Caco-2 (cell line): Measurements from ENCODE around the gene NFATC2. TPM values are rescaled to one million over a fixed set of nuclear protein-coding genes. Genes with fewer than 3 reads are reported as not detected.

Experiments
- BruUV-seq: library from RNA; stranded (reverse); fragments of 400-500 nt; replicated peaks from 2 replicates; lab custom pipeline; 2021; lab: Mats Ljungman, UMichigan
- CTCF ChIA-PET: fragments of 300-600 bp; sonication (Branson Sonifier 250); formaldehyde crosslinking; loops from one replicate; lab custom pipeline; 2022; ENCODE audit warnings: antibody characterized with exemption; lab: Charles Lee
- POLR2A ChIA-PET: fragments of 300-600 bp; sonication (Branson Sonifier 250); formaldehyde crosslinking; loops from one replicate; lab custom pipeline; 2022; ENCODE audit warnings: antibody characterized with exemption; lab: Charles Lee
- DNase-seq, 2 experiments: peaks; one replicate each; pipeline versions ENCODE4 v3.0.0 to v3.0.0-alpha.2; 2020 to 2022
- H3K27me3 ChIP-seq: replicated peaks from 2 replicates; pipeline ENCODE4 v1.6.0; 2011; ENCODE audit warnings: low read length; ENCODE audit not compliant: control insufficient read depth, insufficient read depth
- H3K36me3 ChIP-seq: 2 replicates; pipeline ENCODE4 v1.5.1; 2011; ENCODE audit warnings: low read length; ENCODE audit not compliant: control insufficient read depth, insufficient read depth
- H3K4me1 ChIP-seq: fragments of 250-450 bp; sonication (Bioruptor Pico); 2 replicates; pipeline ENCODE4 v1.5.1; 2020; ENCODE audit warnings: mild to moderate bottlenecking
- H3K4me3 ChIP-seq: 2 replicates; pipeline ENCODE4 v1.5.1; 2011; ENCODE audit warnings: low read depth, mild to moderate bottlenecking, control low read depth, low read length
- H3K9me3 ChIP-seq: fragments of 250-450 bp; sonication (Bioruptor Pico); 2 replicates; pipeline ENCODE4 v1.5.1; 2020; ENCODE audit warnings: mild to moderate bottlenecking, moderate library complexity
- H3K27ac Mint-ChIP-seq: one replicate; pipeline ENCODE4 v1.8.0; 2022; ENCODE audit warnings: mixed read lengths; ENCODE audit not compliant: unreplicated experiment
- H3K27me3 Mint-ChIP-seq: one replicate; pipeline ENCODE4 v1.8.0; 2022; ENCODE audit warnings: mixed read lengths; ENCODE audit not compliant: insufficient read depth, unreplicated experiment
- H3K36me3 Mint-ChIP-seq: one replicate; pipeline ENCODE4 v1.8.0; 2022; ENCODE audit warnings: mild to moderate bottlenecking, mixed read lengths; ENCODE audit not compliant: insufficient read depth, unreplicated experiment
- H3K4me1 Mint-ChIP-seq: one replicate; pipeline ENCODE4 v1.8.0; 2022; ENCODE audit warnings: low read depth, mixed read lengths; ENCODE audit not compliant: unreplicated experiment
- H3K4me3 Mint-ChIP-seq: one replicate; pipeline ENCODE4 v1.8.0; 2022; ENCODE audit warnings: mild to moderate bottlenecking, moderate library complexity, mixed read lengths; ENCODE audit not compliant: unreplicated experiment
- H3K9me3 Mint-ChIP-seq: one replicate; pipeline ENCODE4 v1.8.0; 2022; ENCODE audit warnings: mixed read lengths; ENCODE audit not compliant: unreplicated experiment
- CTCF ChIP-seq, 2 experiments: fragments of 200-600 bp in 1 of 2; IDR thresholded peaks; 1 replicate in 1 of 2; 2 replicates in 1 of 2; pipeline versions ENCODE4 v1.5.1 to v1.8.0; 2011 to 2022; ENCODE audit warnings: antibody characterized with exemption in 1 of 2, control low read depth in 1 of 2, inconsistent platforms in 1 of 2, low read depth in 1 of 2, low read length in 1 of 2, mild to moderate bottlenecking in 1 of 2, moderate library complexity in 1 of 2; ENCODE audit not compliant: insufficient read depth in 1 of 2, severe bottlenecking in 1 of 2, unreplicated experiment in 1 of 2
- intact Hi-C: fragments of 100-400 bp; cut with micrococcal nuclease; formaldehyde crosslinking; loops from one replicate; pipeline ENCODE4 v1.10.0; 2022; ENCODE audit not compliant: unreplicated experiment
- total RNA-seq: library from RNA; stranded (reverse); gene quantifications from 2 replicates; pipeline ENCODE4 v1.2.3, GENCODE V29; 2022

Gene NFATC2
- total RNA-seq, 1 experiment from 2014 or later, result 20.8 TPM

GRCh38 chr20:51422514-51423289, 119.8 kb downstream of the NFATC2 start:
- Mint-ChIP-seq H3K27ac (no peak overlapping the region), H3K27me3 (no peaks in the 10 kb centered on the region), H3K4me1 (peaks cover 4% of the 10 kb centered on the region), H3K4me3 (no peak overlapping the region), H3K9me3 (no peaks in the 10 kb centered on the region), H3K36me3 (peaks cover 28% of the 10 kb centered on the region)
- Histone ChIP-seq H3K4me1 (peaks cover 12% of the 10 kb centered on the region), H3K9me3 (0 out of 2 replicates have a peak, but pooled peaks cover 4% of the 10 kb centered on the region), H3K27me3 (no peaks in the 10 kb centered on the region), H3K4me3 (no peak overlapping the region), H3K36me3 (peaks cover 3% of the 10 kb centered on the region)
- no peak for TF ChIP-seq CTCF (IDR thresholded peaks at IDR 0.05; ENCODE audit: insufficient read depth in 1 of 2, low read depth in 1 of 2, low read length in 1 of 2, severe bottlenecking in 1 of 2, unreplicated experiment in 1 of 2)
- BruUV-seq, result no TSS peak
- ChIA-PET POLR2A (no interaction called here), CTCF (no interaction called here)
- DNase-seq, result no peak
- intact Hi-C loops, result no loop called here

GRCh38 chr20:51420805-51421204, 121.7 kb downstream of the NFATC2 start:
- Histone ChIP-seq H3K27me3 (no peaks in the 10 kb centered on the region), H3K4me1 (peaks cover 5% of the 10 kb centered on the region; the same call in 1 of the 2 replicates), H3K4me3 (no peak overlapping the region), H3K9me3 (no peaks in the 10 kb centered on the region), H3K36me3 (no peaks in the 10 kb centered on the region; the same call in none of the 2 replicates)
- ChIA-PET CTCF (interaction anchor here (0.7 kb wide), 1 partner anchor 195 kb away, joined by 3 read pairs; no protein-coding TSS in a partner anchor), POLR2A (no interaction called here)
- intact Hi-C loops, result no loop called here
- Mint-ChIP-seq H3K9me3 (no peaks in the 10 kb centered on the region), H3K36me3 (peaks cover 9% of the 10 kb centered on the region), H3K27ac (no peak overlapping the region), H3K4me3 (no peak overlapping the region), H3K27me3 (no peaks in the 10 kb centered on the region), H3K4me1 (no peaks in the 10 kb centered on the region)
- DNase-seq, result no peak
- TF ChIP-seq CTCF (IDR thresholded peaks at IDR 0.05; ENCODE audit: insufficient read depth in 1 of 2, low read depth in 1 of 2, low read length in 1 of 2, severe bottlenecking in 1 of 2, unreplicated experiment in 1 of 2), result no peak
- no TSS peak for BruUV-seq

- Histone ChIP-seq H3K4me3 (no peak overlapping the region), H3K9me3 (no peaks in the 10 kb centered on the region), H3K27me3 (no peaks in the 10 kb centered on the region), H3K4me1 (peaks cover 5% of the 10 kb centered on the region; the same call in 1 of the 2 replicates), H3K36me3 (no peaks in the 10 kb centered on the region; the same call in none of the 2 replicates)
- intact Hi-C loops, result no loop called here
- POLR2A ChIA-PET, result no interaction called here
- CTCF ChIA-PET, result interaction anchor here (0.6 kb wide), 1 partner anchor 591 kb away, joined by 3 read pairs; no protein-coding TSS in a partner anchor
- BruUV-seq, result no TSS peak
- TF ChIP-seq CTCF (IDR thresholded peaks at IDR 0.05; ENCODE audit: insufficient read depth in 1 of 2, low read depth in 1 of 2, low read length in 1 of 2, severe bottlenecking in 1 of 2, unreplicated experiment in 1 of 2), result no peak
- no peak overlapping the region for H3K27ac Mint-ChIP-seq
- H3K9me3 Mint-ChIP-seq, result no peaks in the 10 kb centered on the region
- H3K4me1 Mint-ChIP-seq, result no peaks in the 10 kb centered on the region
- no peaks in the 10 kb centered on the region for H3K27me3 Mint-ChIP-seq
- peaks cover 6% of the 10 kb centered on the region for H3K36me3 Mint-ChIP-seq
- DNase-seq, result no peak
- no peak overlapping the region for H3K4me3 Mint-ChIP-seq
Observed at GRCh38 chr20:51420111-51420510, 122.4 kb downstream of the NFATC2 start.
